Activated CD4-positive, alpha-beta memory T cell treated with anti-CD3 and anti-CD28 coated beads for 36 hours (primary cell): ENCODE measurements around the gene TELO2. TPM values are rescaled to one million over a fixed set of nuclear protein-coding genes. Genes with fewer than 3 reads are reported as not detected.

Experiments
- CTCF ChIA-PET: fragments of 350-600 bp; sonication (Branson Sonifier 250); formaldehyde crosslinking; loops from one replicate; lab custom pipeline; 2021; ENCODE audit warnings: antibody characterized with exemption, inconsistent platforms; lab: Charles Lee
- POLR2A ChIA-PET: fragments of 350-600 bp; sonication (Branson Sonifier 250); formaldehyde crosslinking; loops from one replicate; lab custom pipeline; 2021; ENCODE audit warnings: antibody characterized with exemption; lab: Charles Lee
- DNase-seq: peaks from one replicate; pipeline ENCODE4 v3.0.0-alpha.2; 2020
- H3K27ac Mint-ChIP-seq: one replicate; pipeline ENCODE4 v1.8.0; 2021; ENCODE audit warnings: mixed read lengths
- H3K27me3 Mint-ChIP-seq: one replicate; pipeline ENCODE4 v1.8.0; 2021; ENCODE audit warnings: mixed read lengths
- H3K36me3 Mint-ChIP-seq: one replicate; pipeline ENCODE4 v1.8.0; 2021; ENCODE audit warnings: mixed read lengths
- H3K4me1 Mint-ChIP-seq: one replicate; pipeline ENCODE4 v1.8.0; 2021; ENCODE audit warnings: low read depth, mixed read lengths
- H3K4me3 Mint-ChIP-seq: one replicate; pipeline ENCODE4 v1.8.0; 2021; ENCODE audit warnings: mild to moderate bottlenecking, mixed read lengths
- H3K9me3 Mint-ChIP-seq: one replicate; pipeline ENCODE4 v1.8.0; 2021; ENCODE audit warnings: mixed read lengths
- intact Hi-C: fragments of 100-400 bp; cut with micrococcal nuclease; formaldehyde crosslinking; loops from one replicate; pipeline ENCODE4 v1.15.1; 2023
- total RNA-seq, 2 experiments: library from RNA; stranded (reverse); gene quantifications; one replicate each; pipeline ENCODE4 v1.2.3, GENCODE V29; 2021

Gene TELO2
- total RNA-seq, 2 experiments from 2014 or later = 62.6 to 63.2 TPM

- POLR2A ChIA-PET = no interaction called here
These were observed 30.6 kb downstream of the TELO2 start for GRCh38 chr16:1523581-1524245.

DNA sequence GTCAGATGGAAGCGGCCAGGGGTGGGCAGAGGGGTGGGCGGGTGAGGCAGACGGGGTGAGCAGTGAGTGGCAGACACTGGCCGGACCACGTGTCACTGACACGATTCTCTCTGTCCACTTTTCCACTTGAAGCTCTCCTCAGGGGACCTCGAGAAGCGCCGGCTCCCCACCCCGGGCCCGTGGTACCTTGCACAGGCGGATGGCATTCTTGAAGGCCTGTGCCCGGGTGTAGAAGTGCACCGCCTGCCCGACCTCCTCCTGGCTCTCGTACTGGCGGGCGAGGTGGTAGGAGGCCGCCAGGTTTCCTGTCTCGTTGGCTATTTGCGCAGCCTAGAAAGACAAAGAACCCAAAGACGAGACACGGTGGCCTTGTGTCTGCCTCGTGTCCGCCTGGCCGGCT is 31.2 kb downstream of the TELO2 start:
- DNase-seq = no peak
- Mint-ChIP-seq H3K36me3 (no peaks in the 10 kb centered on the region), H3K4me1 (peaks cover 23% of the 10 kb centered on the region), H3K27ac (no peak overlapping the region), H3K4me3 (no peak overlapping the region), H3K27me3 (no peaks in the 10 kb centered on the region), H3K9me3 (no peaks in the 10 kb centered on the region)
- intact Hi-C loops = loop anchor here (2.0 kb wide), 1 partner anchor 70 kb away; no protein-coding TSS in a partner anchor
- ChIA-PET POLR2A (no interaction called here), CTCF (no interaction called here)

More at GRCh38 chr16:1523581-1524245, 30.6 kb downstream of the TELO2 start:
- H3K9me3 Mint-ChIP-seq = no peaks in the 10 kb centered on the region
- H3K4me3 Mint-ChIP-seq = no peak overlapping the region
- intact Hi-C loops = loop anchor here (2.0 kb wide), 1 partner anchor 69 kb away; no protein-coding TSS in a partner anchor
- no peak overlapping the region for H3K27ac Mint-ChIP-seq
- H3K4me1 Mint-ChIP-seq = peaks cover 22% of the 10 kb centered on the region
- no peaks in the 10 kb centered on the region for H3K36me3 Mint-ChIP-seq
- no peak for DNase-seq
- CTCF ChIA-PET = no interaction called here
- H3K27me3 Mint-ChIP-seq = no peaks in the 10 kb centered on the region

- Mint-ChIP-seq H3K36me3 (no peaks in the 10 kb centered on the region), H3K4me1 (peaks cover 26% of the 10 kb centered on the region), H3K27me3 (no peaks in the 10 kb centered on the region), H3K27ac (peak overlapping the region; percentile 45), H3K9me3 (no peaks in the 10 kb centered on the region), H3K4me3 (peak overlapping the region; percentile 56)
- intact Hi-C loops = loop anchor here (2.0 kb wide), 1 partner anchor 71 kb away; no protein-coding TSS in a partner anchor
- DNase-seq = peak; percentile 34
- POLR2A ChIA-PET = no interaction called here
- CTCF ChIA-PET = interaction anchor here (0.5 kb wide), 1 partner anchor 362 kb away, joined by 3 read pairs; no protein-coding TSS in a partner anchor
These were observed 32.9 kb downstream of the TELO2 start for GRCh38 chr16:1525871-1526607.

GRCh38 chr16:1526608-1527555 is 33.7 kb downstream of the TELO2 start:
- CTCF ChIA-PET = interaction anchor here (0.5 kb wide), 1 partner anchor 361 kb away, joined by 3 read pairs; no protein-coding TSS in a partner anchor
- no peaks in the 10 kb centered on the region for H3K27me3 Mint-ChIP-seq
- POLR2A ChIA-PET = no interaction called here
- peak overlapping the region; percentile 38 for H3K27ac Mint-ChIP-seq
- no peak overlapping the region for H3K4me3 Mint-ChIP-seq
- peaks cover 28% of the 10 kb centered on the region for H3K4me1 Mint-ChIP-seq
- H3K9me3 Mint-ChIP-seq = no peaks in the 10 kb centered on the region
- intact Hi-C loops = no loop called here
- no peaks in the 10 kb centered on the region for H3K36me3 Mint-ChIP-seq
- DNase-seq = peak; percentile 43

GRCh38 chr16:1527836-1528811 is 35.0 kb downstream of the TELO2 start:
- Mint-ChIP-seq H3K36me3 (no peaks in the 10 kb centered on the region), H3K27me3 (no peaks in the 10 kb centered on the region), H3K27ac (no peak overlapping the region), H3K4me3 (no peak overlapping the region), H3K4me1 (peaks cover 31% of the 10 kb centered on the region), H3K9me3 (no peaks in the 10 kb centered on the region)
- ChIA-PET CTCF (no interaction called here), POLR2A (no interaction called here)
- no peak for DNase-seq
- intact Hi-C loops = no loop called here

GRCh38 chr16:1528921-1529537 is 35.9 kb downstream of the TELO2 start:
- intact Hi-C loops = no loop called here
- Mint-ChIP-seq H3K4me3 (no peak overlapping the region), H3K9me3 (no peaks in the 10 kb centered on the region), H3K27me3 (no peaks in the 10 kb centered on the region), H3K27ac (no peak overlapping the region), H3K4me1 (peaks cover 33% of the 10 kb centered on the region), H3K36me3 (no peaks in the 10 kb centered on the region)
- ChIA-PET CTCF (no interaction called here), POLR2A (no interaction called here)
- no peak for DNase-seq

DNA sequence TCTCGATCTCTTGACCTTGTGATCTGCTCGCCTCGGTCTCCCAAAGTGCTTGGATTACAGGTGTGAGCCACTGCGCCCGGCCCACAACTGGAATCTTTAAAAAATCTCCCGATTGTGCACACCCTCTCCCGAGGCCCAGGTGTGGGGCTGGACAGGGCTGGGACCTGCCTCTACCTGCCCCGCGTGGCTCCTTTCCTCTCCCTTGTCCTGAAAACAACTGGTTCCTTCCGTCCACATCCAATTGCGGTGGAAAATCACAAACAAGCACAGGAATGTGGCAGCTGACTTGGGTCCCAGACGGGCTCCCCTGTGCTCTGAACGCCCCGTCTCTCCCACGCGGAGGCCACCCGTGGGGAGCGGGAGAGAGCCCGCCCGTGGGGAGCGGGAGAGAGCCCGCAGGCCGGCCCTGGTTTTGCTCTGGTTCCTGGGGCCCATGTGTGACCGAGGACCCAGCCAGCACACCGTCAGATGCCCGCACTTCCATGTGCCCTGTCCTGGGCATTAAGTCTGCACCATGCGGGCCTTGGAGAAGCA is 37.3 kb downstream of the TELO2 start:
- no peak overlapping the region for H3K27ac Mint-ChIP-seq
- H3K27me3 Mint-ChIP-seq = no peaks in the 10 kb centered on the region
- no peak overlapping the region for H3K4me3 Mint-ChIP-seq
- ChIA-PET POLR2A (no interaction called here), CTCF (no interaction called here)
- intact Hi-C loops = loop anchor here (5.0 kb wide), 1 partner anchor 38 kb away; the partner anchor contains the start of gene TELO2
- no peaks in the 10 kb centered on the region for H3K9me3 Mint-ChIP-seq
- no peak for DNase-seq
- peaks cover 33% of the 10 kb centered on the region for H3K4me1 Mint-ChIP-seq
- H3K36me3 Mint-ChIP-seq = peaks cover 9% of the 10 kb centered on the region

GRCh38 chr16:1530883-1531637 is 37.9 kb downstream of the TELO2 start:
- no peaks in the 10 kb centered on the region for H3K9me3 Mint-ChIP-seq
- H3K27ac Mint-ChIP-seq = no peak overlapping the region
- H3K27me3 Mint-ChIP-seq = no peaks in the 10 kb centered on the region
- ChIA-PET POLR2A (no interaction called here), CTCF (no interaction called here)
- no peak for DNase-seq
- intact Hi-C loops = loop anchor here (5.0 kb wide), 1 partner anchor 39 kb away; the partner anchor contains the start of gene TELO2
- H3K36me3 Mint-ChIP-seq = peaks cover 15% of the 10 kb centered on the region
- H3K4me1 Mint-ChIP-seq = peaks cover 27% of the 10 kb centered on the region
- H3K4me3 Mint-ChIP-seq = no peak overlapping the region

DNA sequence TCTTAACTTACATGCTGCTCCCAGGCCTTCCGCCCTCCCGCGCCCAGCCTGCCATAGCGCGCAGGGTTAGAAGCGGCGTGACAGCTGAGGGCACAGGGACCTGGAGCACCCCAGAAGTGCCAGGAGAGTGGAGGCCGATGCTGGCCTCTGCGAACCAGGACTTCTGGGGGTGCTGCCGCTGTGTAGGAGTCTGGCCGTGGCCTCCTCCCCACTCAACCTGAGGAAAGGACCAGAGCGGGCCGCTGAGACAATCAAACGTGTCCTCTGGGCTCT is 38.4 kb downstream of the TELO2 start:
- Mint-ChIP-seq H3K9me3 (no peaks in the 10 kb centered on the region), H3K27ac (no peak overlapping the region), H3K4me1 (peaks cover 30% of the 10 kb centered on the region), H3K27me3 (no peaks in the 10 kb centered on the region), H3K4me3 (no peak overlapping the region), H3K36me3 (peaks cover 18% of the 10 kb centered on the region)
- no peak for DNase-seq
- intact Hi-C loops = loop anchor here (5.0 kb wide), 1 partner anchor 39 kb away; the partner anchor contains the start of gene TELO2
- CTCF ChIA-PET = no interaction called here
- POLR2A ChIA-PET = no interaction called here

DNA sequence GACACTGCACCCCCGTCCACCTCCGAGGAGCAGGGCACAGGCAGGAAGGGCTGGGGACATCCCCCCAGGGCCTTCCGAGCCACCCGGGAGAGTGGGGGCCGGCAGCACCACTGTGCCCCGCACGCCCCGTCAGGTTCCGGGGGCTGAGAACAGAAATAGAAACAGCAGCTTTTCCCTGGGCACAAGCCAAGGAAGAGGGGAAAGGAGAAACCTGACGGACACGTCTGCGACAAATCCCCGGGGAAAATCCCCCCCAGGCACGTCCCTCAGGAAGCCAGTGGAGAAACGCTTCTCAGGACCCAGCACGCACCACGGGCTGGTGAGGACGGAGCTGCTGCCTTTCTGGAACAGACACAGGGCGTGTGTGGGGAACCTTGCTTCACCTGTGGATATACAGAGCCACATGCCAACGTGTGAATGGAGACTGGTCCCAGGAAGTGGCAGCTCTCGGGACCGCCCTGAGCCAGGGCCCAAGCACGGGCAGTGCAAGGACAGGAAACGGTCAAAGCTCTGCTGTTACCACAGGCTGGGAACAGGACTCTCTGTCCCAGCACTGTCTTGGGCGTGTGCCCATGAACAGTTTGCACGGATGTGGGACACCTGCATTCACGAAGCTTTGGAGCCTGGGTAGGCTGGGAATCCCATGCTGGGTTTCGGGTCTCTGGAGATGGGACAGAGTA is 39.1 kb downstream of the TELO2 start:
- intact Hi-C loops = loop anchor here (5.0 kb wide), 1 partner anchor 40 kb away; the partner anchor contains the start of gene TELO2
- Mint-ChIP-seq H3K27ac (no peak overlapping the region), H3K9me3 (no peaks in the 10 kb centered on the region), H3K36me3 (peaks cover 24% of the 10 kb centered on the region), H3K4me1 (peaks cover 30% of the 10 kb centered on the region), H3K4me3 (no peak overlapping the region), H3K27me3 (no peaks in the 10 kb centered on the region)
- ChIA-PET CTCF (no interaction called here), POLR2A (interaction anchor here (1.0 kb wide), 1 partner anchor 146 kb away, joined by 3 read pairs; the partner anchor contains the start of gene JPT2)
- DNase-seq = no peak
